ENCODE results near the gene TLE1.
"Not testable (repeated sequence)": the region's sequence is repeated elsewhere in the genome, so short reads cannot be mapped to it uniquely, and the experiment has no call there.

The TLE1 gene

DNA sequence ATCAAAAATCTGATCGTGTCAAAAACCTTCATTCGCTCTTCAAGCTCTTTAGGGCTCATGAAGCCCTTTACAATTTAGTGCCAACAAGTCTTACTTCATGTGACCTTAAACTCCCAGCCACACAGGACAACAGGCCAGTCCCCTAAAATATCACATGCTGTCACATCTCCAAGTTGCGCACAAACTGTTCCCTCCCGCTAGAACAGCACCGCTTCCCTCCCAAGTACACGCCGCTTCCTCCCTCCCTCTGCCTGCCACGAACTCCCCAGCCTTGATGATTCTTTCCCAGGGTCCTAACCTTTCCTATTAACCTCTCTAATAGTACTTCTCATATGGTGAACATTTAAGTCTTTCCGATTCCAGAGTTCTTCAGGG lies 91.2 kb downstream of the TLE1 start:
- H3K4me3 ChIP-seq (ENCODE audit: control insufficient read depth, low read depth, low read length), result no peak overlapping the region
- no peak for TF ChIP-seq CTCF (conservative IDR thresholded peaks at IDR 0.05; ENCODE audit: control insufficient read depth, insufficient read depth, low read depth, low read length)
- no peak for DNase-seq (ENCODE audit: low read depth)

- no peak overlapping the region for H3K4me3 ChIP-seq (ENCODE audit: control insufficient read depth, low read depth, low read length)
- no peak for DNase-seq (ENCODE audit: low read depth)
- TF ChIP-seq CTCF (conservative IDR thresholded peaks at IDR 0.05; ENCODE audit: control insufficient read depth, insufficient read depth, low read depth, low read length), result no peak
Measured at GRCh38 chr9:81597419-81598122, 91.8 kb downstream of the TLE1 start.

- no peak for TF ChIP-seq CTCF (conservative IDR thresholded peaks at IDR 0.05; ENCODE audit: control insufficient read depth, insufficient read depth, low read depth, low read length)
- no peak overlapping the region for H3K4me3 ChIP-seq (ENCODE audit: control insufficient read depth, low read depth, low read length)
- DNase-seq (ENCODE audit: low read depth), result no peak
Measured at GRCh38 chr9:81596679-81597418, 92.5 kb downstream of the TLE1 start.

DNA sequence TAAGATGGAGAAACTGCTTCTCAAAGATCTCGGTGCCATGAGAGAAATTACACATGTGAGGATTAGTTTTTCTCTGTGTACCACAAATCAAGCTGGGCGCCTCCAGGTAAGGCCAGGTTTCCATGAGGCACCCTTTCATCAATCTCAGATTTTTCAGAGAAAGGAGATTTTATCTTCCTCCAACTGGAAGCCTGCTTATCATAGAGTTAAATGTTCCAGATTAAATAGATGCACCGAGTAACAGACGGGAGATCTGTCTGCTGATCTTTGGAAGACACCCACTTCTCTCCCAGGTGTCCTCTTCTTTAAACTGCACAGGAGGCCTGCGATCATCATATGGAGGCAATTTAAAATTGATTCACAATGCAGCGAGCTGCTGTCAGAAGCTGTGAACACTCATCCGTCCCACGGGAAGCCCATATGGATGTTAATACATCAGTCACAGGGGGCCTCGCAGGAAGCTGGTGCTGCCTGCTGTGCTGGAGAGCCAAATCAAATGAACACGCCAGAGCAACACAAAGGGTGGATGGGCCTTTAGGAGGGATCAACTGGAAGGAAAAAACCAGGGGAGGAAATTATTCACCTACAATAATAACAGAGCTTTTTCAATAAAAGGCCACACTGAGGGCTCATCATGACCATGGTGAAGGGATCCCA lies 93.3 kb downstream of the TLE1 start:
- H3K4me3 ChIP-seq (ENCODE audit: control insufficient read depth, low read depth, low read length), result no peak overlapping the region
- TF ChIP-seq CTCF (conservative IDR thresholded peaks at IDR 0.05; ENCODE audit: control insufficient read depth, insufficient read depth, low read depth, low read length), result no peak
- DNase-seq (ENCODE audit: low read depth), result peak; percentile 66

- peak; percentile 53 for DNase-seq (ENCODE audit: low read depth)
- H3K4me3 ChIP-seq (ENCODE audit: control insufficient read depth, low read depth, low read length), result not testable (repeated sequence)
Measured at GRCh38 chr9:81595293-81595692, 94.1 kb downstream of the TLE1 start.

DNA sequence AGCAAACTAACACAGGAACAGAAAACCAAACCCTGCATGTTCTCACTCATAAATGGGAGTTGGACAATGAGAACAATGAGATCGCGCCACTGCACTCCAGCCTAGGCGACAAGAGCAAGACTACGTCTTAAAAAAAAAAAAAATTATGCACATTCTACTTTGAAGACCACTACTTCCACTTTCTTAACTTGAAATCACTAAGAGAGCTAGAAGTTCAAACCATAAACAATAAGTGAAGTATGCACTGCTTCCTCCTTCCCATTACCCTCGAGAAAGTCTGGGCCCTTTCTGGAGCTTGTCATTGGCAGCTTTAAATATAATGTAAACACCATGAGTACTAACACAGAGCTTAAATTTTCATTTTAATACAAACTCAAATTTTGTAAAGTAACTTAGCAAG lies 94.9 kb downstream of the TLE1 start:
- no peak for TF ChIP-seq CTCF (conservative IDR thresholded peaks at IDR 0.05; ENCODE audit: control insufficient read depth, insufficient read depth, low read depth, low read length)
- no peak overlapping the region for H3K4me3 ChIP-seq (ENCODE audit: control insufficient read depth, low read depth, low read length)
- DNase-seq (ENCODE audit: low read depth), result no peak

DNA sequence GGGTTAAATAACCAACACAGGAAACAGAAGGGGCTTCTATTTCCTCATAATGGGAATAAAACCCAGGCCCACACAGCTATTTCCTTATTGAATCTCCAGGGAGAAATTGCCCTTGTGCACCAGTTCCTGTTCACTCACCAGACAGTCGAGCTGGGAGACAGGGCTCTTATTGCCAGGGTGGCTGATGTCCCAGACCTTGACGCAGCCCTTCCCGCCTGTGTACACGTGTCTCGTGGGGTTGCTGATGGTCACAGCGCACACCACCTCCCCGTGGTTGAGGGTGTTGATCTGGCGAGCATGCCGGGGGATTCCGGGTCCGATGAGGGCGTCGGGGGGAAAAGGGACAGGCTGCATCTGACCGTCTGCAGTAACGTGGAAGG lies 96.5 kb downstream of the TLE1 start:
- no peak for TF ChIP-seq CTCF (conservative IDR thresholded peaks at IDR 0.05; ENCODE audit: control insufficient read depth, insufficient read depth, low read depth, low read length)
- DNase-seq (ENCODE audit: low read depth), result no peak
- no peak overlapping the region for H3K4me3 ChIP-seq (ENCODE audit: control insufficient read depth, low read depth, low read length)
